Fibroblast of lung (primary cell): Measurements from ENCODE around the gene KTN1.

Source experiments
- EZH2 ChIP-seq: IDR thresholded peaks from 2 replicates; pipeline ENCODE4 v1.5.1; 2012; ENCODE audit warnings: low read length, control low read depth, mild to moderate bottlenecking; ENCODE audit errors: missing control alignments
- TF ChIP-seq, protein P1 (sequence below), 2 donors: IDR thresholded peaks in 1 of 2; conservative IDR thresholded peaks in 1 of 2; 1 replicate in 1 of 2; 2 replicates in 1 of 2; pipeline ENCODE4 v1.5.1; 2011 to 2012; ENCODE audit warnings: low read length in 2 of 2, control low read depth in 1 of 2, inconsistent platforms in 1 of 2, low read depth in 1 of 2, mild to moderate bottlenecking in 1 of 2

DNA sequence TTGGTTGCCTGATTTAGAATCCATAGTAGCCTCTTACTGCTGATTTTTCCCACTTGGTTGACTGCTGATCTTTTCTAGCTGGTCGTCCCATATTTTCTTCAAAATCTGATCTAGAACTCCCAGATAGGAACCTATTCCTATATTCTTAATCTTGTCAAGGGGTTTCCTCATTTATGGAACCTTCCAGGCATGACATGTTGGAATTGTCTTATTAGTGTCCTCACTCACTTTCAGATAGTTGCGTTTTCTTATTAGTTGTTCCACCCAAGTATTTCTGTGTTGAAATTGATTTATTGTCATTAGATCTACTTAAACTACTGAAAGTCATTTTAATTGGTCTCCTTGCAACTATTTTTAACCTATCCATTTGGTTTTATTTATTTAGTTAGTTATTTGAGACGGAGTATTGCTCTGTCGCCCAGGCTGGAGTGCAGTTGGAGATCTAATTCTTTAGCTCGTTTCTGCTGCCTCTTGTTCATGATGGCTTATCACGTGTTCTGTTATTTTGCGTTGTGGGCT lies 25.0 kb downstream of the KTN1 start:
- TF ChIP-seq, protein P1, sequence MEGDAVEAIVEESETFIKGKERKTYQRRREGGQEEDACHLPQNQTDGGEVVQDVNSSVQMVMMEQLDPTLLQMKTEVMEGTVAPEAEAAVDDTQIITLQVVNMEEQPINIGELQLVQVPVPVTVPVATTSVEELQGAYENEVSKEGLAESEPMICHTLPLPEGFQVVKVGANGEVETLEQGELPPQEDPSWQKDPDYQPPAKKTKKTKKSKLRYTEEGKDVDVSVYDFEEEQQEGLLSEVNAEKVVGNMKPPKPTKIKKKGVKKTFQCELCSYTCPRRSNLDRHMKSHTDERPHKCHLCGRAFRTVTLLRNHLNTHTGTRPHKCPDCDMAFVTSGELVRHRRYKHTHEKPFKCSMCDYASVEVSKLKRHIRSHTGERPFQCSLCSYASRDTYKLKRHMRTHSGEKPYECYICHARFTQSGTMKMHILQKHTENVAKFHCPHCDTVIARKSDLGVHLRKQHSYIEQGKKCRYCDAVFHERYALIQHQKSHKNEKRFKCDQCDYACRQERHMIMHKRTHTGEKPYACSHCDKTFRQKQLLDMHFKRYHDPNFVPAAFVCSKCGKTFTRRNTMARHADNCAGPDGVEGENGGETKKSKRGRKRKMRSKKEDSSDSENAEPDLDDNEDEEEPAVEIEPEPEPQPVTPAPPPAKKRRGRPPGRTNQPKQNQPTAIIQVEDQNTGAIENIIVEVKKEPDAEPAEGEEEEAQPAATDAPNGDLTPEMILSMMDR (conservative IDR thresholded peaks at IDR 0.05 in 1 of 2, IDR thresholded peaks at IDR 0.05 in 1 of 2; ENCODE audit: low read depth in 1 of 2, low read length in 2 of 2), result no peak
- TF ChIP-seq EZH2, result no peak
